Endothelial cell of umbilical vein (primary cell): ENCODE data around the gene NCKAP5. TPM values are rescaled to one million over a fixed set of nuclear protein-coding genes. Genes with fewer than 3 reads are reported as not detected.
"Not testable (repeated sequence)": the region's sequence is repeated elsewhere in the genome, so short reads cannot be mapped to it uniquely, and the experiment has no call there.

Source experiments
- BruUV-seq: library from RNA; stranded (reverse); fragments of 400-500 nt; replicated peaks from 2 replicates; lab custom pipeline; 2021; lab: Mats Ljungman, UMichigan
- CTCF ChIA-PET: fragments of 300-600, 350-600 bp; sonication (Branson Sonifier 250); formaldehyde crosslinking; loops from one replicate; lab custom pipeline; 2021; ENCODE audit warnings: antibody characterized with exemption, inconsistent platforms; lab: Charles Lee
- POLR2A ChIA-PET: fragments of 300-600, 350-600 bp; sonication (Branson Sonifier 250); formaldehyde crosslinking; loops from one replicate; lab custom pipeline; 2021; ENCODE audit warnings: antibody characterized with exemption, inconsistent platforms; lab: Charles Lee
- DNase-seq: peaks from one replicate; pipeline ENCODE4 v3.0.0-alpha.2; 2011; ENCODE audit warnings: low read depth, low spot score
- FAIRE-seq: peaks from 2 replicates; lab custom pipeline; 2011; peaks lifted over from hg19 to GRCh38; lab: Jason Lieb, UNC
- H2AFZ ChIP-seq: 2 replicates; pipeline ENCODE4 v1.6.0; 2012; ENCODE audit warnings: low read depth, low read length, control low read depth, inconsistent platforms
- H3K27ac ChIP-seq: 2 replicates; pipeline ENCODE4 v1.5.1; 2011; ENCODE audit warnings: low read depth, mild to moderate bottlenecking, control low read depth, low read length, moderate library complexity; ENCODE audit not compliant: insufficient read depth
- H3K27me3 ChIP-seq, 2 experiments: 2 replicates each; pipeline versions ENCODE4 v1.6.0 to v1.6.1; 2011; ENCODE audit warnings: low read length in 2 of 2, mixed read lengths in 1 of 2; ENCODE audit not compliant: control insufficient read depth in 2 of 2, insufficient read depth in 2 of 2
- H3K36me3 ChIP-seq, 2 experiments: 2 replicates in 1 of 2; 3 replicates in 1 of 2; pipeline ENCODE4 v1.5.1; 2011; ENCODE audit warnings: low read length in 2 of 2, mild to moderate bottlenecking in 1 of 2, moderate library complexity in 1 of 2; ENCODE audit not compliant: control insufficient read depth in 2 of 2, insufficient read depth in 2 of 2; ENCODE audit errors: extremely low read depth in 1 of 2
- H3K4me1 ChIP-seq: 3 replicates; pipeline ENCODE4 v1.5.1; 2011; ENCODE audit warnings: mild to moderate bottlenecking, low read length; ENCODE audit not compliant: control insufficient read depth, insufficient read depth; ENCODE audit errors: extremely low read depth
- H3K4me2 ChIP-seq: 2 replicates; pipeline ENCODE4 v1.6.1; 2011; ENCODE audit warnings: low read length, control low read depth, mixed read lengths; ENCODE audit not compliant: insufficient read depth
- H3K4me3 ChIP-seq, 3 experiments: fragments of 200-600 bp in 1 of 3; sonication (generic), shearing (Covaris generic) in 1 of 3; replicated peaks in 1 of 3; 2 replicates each; pipeline ENCODE4 v1.5.1; 2011 to 2016; ENCODE audit warnings: control low read depth in 3 of 3, low read length in 3 of 3, mild to moderate bottlenecking in 2 of 3, inconsistent platforms in 1 of 3, low read depth in 1 of 3, moderate library complexity in 1 of 3; ENCODE audit not compliant: insufficient read depth in 1 of 3
- H3K79me2 ChIP-seq: 2 replicates; pipeline ENCODE4 v1.6.0; 2012; ENCODE audit warnings: low read length, inconsistent platforms; ENCODE audit not compliant: control insufficient read depth, insufficient read depth
- H3K9ac ChIP-seq: replicated peaks from 2 replicates; pipeline ENCODE3; 2011; ENCODE audit warnings: low read length, control low read depth; ENCODE audit not compliant: insufficient read depth; ENCODE audit errors: extremely low read depth
- H3K9me1 ChIP-seq: replicated peaks from 3 replicates; pipeline ENCODE4 v1.6.0; 2011; ENCODE audit warnings: mild to moderate bottlenecking, low read length; ENCODE audit not compliant: control insufficient read depth, insufficient read depth; ENCODE audit errors: extremely low read depth
- H3K9me3 ChIP-seq: replicated peaks from 2 replicates; pipeline ENCODE4 v1.5.1; 2012; ENCODE audit warnings: low read length, inconsistent platforms; ENCODE audit not compliant: control insufficient read depth, insufficient read depth
- H4K20me1 ChIP-seq: replicated peaks from 2 replicates; pipeline ENCODE3; 2011; ENCODE audit warnings: mild to moderate bottlenecking, low read length; ENCODE audit not compliant: control insufficient read depth, insufficient read depth; ENCODE audit errors: extremely low read depth
- CTCF ChIP-seq, 2 donors: IDR thresholded peaks; 1 replicate in 1 of 2; 2 replicates in 1 of 2; pipeline ENCODE4 v1.5.1; 2011; ENCODE audit warnings: low read length in 2 of 2, mild to moderate bottlenecking in 2 of 2, moderate library complexity in 2 of 2, control low read depth in 1 of 2, inconsistent platforms in 1 of 2, low read depth in 1 of 2; ENCODE audit not compliant: insufficient read depth in 1 of 2; ENCODE audit errors: extremely low read depth in 1 of 2
- EZH2 ChIP-seq: IDR thresholded peaks from 2 replicates; pipeline ENCODE4 v1.6.1; 2012; ENCODE audit warnings: borderline replicate concordance, low read depth, mild to moderate bottlenecking, moderate library complexity, low read length, inconsistent platforms; ENCODE audit not compliant: severe bottlenecking
- FOS ChIP-seq: IDR thresholded peaks from 2 replicates; pipeline ENCODE4 v1.6.1; 2011; ENCODE audit warnings: mild to moderate bottlenecking, low read length, moderate library complexity, borderline replicate concordance; ENCODE audit not compliant: insufficient read depth
- GATA2 ChIP-seq: IDR thresholded peaks from 2 replicates; pipeline ENCODE4 v1.7.0; 2011; ENCODE audit warnings: low read depth, mild to moderate bottlenecking, moderate library complexity, mixed read lengths, low read length; ENCODE audit not compliant: insufficient read length, insufficient read depth
- JUN ChIP-seq: IDR thresholded peaks from 2 replicates; pipeline ENCODE4 v1.6.1; 2011; ENCODE audit warnings: borderline replicate concordance, low read depth; ENCODE audit not compliant: insufficient read length, insufficient read depth
- MAX ChIP-seq: IDR thresholded peaks from 2 replicates; pipeline ENCODE4 v1.6.1; 2011; ENCODE audit not compliant: insufficient read depth, insufficient read length
- MYC ChIP-seq: IDR thresholded peaks from one replicate; pipeline ENCODE4 v1.6.1; 2011; ENCODE audit warnings: mild to moderate bottlenecking, low read depth, low read length
- POLR2A ChIP-seq: IDR thresholded peaks from 2 replicates; pipeline ENCODE4 v1.6.1; 2012; ENCODE audit warnings: low read depth, mild to moderate bottlenecking, control low read depth, low read length
- POLR2AphosphoS5 ChIP-seq: IDR thresholded peaks from 2 replicates; pipeline ENCODE4 v1.6.1; 2012; ENCODE audit warnings: low read depth, mild to moderate bottlenecking, control low read depth, low read length, moderate library complexity; ENCODE audit not compliant: insufficient read depth
- dilution Hi-C: fragments of 300-500 bp; cut with MboI; formaldehyde crosslinking; loops from one replicate; pipeline ENCODE4 v1.15.0; 2019; ENCODE audit warnings: low sequenced_read_pairs; ENCODE audit not compliant: extremely low pct_ligation_motif_present
- intact Hi-C: fragments of 100-400 bp; cut with micrococcal nuclease; formaldehyde crosslinking; loops from one replicate; pipeline ENCODE4 v1.10.0; 2022
- polyA plus RNA-seq, 4 experiments: library from polyadenylated mRNA; depleted of rRNA in 3 of 4; stranded (reverse) in 3 of 4; unstranded in 1 of 4; fragments of >200 nt; gene quantifications; 2 replicates each; pipeline versions ENCODE4 v1.2.1 to v1.2.3, GENCODE V29; 2011 to 2012; ENCODE audit warnings: missing spikeins in 1 of 4
- total RNA-seq: library from RNA; stranded (reverse); gene quantifications from 2 replicates; pipeline ENCODE4 v1.2.3, GENCODE V29; 2021

NCKAP5 gene
- total and polyA plus RNA-seq, 2 donors (not counting 3 experiments of a cell fraction or from before 2014, with no cell fraction given) = 0.47 to 3.3 TPM

- H3K27me3 ChIP-seq, H3K4me3 ChIP-seq, H3K4me2 ChIP-seq, H3K79me2 ChIP-seq, BruUV-seq, H3K36me3 ChIP-seq, POLR2A ChIA-PET, H3K9ac ChIP-seq, FAIRE-seq, H3K9me1 ChIP-seq, H3K27ac ChIP-seq, H4K20me1 ChIP-seq, dilution Hi-C loops, H3K9me3 ChIP-seq, DNase-seq, H3K4me1 ChIP-seq, H2AFZ ChIP-seq: not testable (repeated sequence)
- peak; percentile 1 to 4 for TF ChIP-seq CTCF (IDR thresholded peaks at IDR 0.05; ENCODE audit: extremely low read depth in 1 of 2, insufficient read depth in 1 of 2, low read depth in 1 of 2, low read length in 2 of 2)
- CTCF ChIA-PET = interaction anchor here (0.6 to 4.2 kb wide), 22 partner anchors 8 to 348 kb away, joined by 3 to 84 read pairs (median 4); partner anchors contain the start of gene NCKAP5
- intact Hi-C loops = loop anchor here (1.0 kb wide), 2 partner anchors 261 to 325 kb away; no protein-coding TSS in a partner anchor
These were observed 48.6 kb downstream of the NCKAP5 start for GRCh38 chr2:133519677-133520076.

GRCh38 chr2:133518700-133519344 lies 49.4 kb downstream of the NCKAP5 start:
- Histone ChIP-seq H3K4me2 (no peak overlapping the region), H3K9me3 (no peaks in the 10 kb centered on the region), H3K4me1 (no peaks in the 10 kb centered on the region), H3K27me3 (no peaks in the 10 kb centered on the region), H3K36me3 (no peaks in the 10 kb centered on the region), H4K20me1 (no peaks in the 10 kb centered on the region), H3K4me3 (no peak overlapping the region), H3K27ac (no peak overlapping the region), H3K9ac (no peak overlapping the region), H2AFZ (no peak overlapping the region), H3K79me2 (no peaks in the 10 kb centered on the region), H3K9me1 (no peaks in the 10 kb centered on the region)
- DNase-seq (no peak), FAIRE-seq (no peak)
- ChIA-PET CTCF (interaction anchor here (0.6 to 4.2 kb wide), 19 partner anchors 9 to 347 kb away, joined by 3 to 84 read pairs (median 4); partner anchors contain the start of gene NCKAP5), POLR2A (no interaction called here)
- intact Hi-C loops = loop anchor here (1.0 kb wide), 2 partner anchors 261 to 325 kb away; no protein-coding TSS in a partner anchor
- BruUV-seq = no TSS peak
- dilution Hi-C loops = no loop called here
- no peak for TF ChIP-seq POLR2A
- no peak for TF ChIP-seq MAX
- TF ChIP-seq CTCF (IDR thresholded peaks at IDR 0.05; ENCODE audit: extremely low read depth in 1 of 2, insufficient read depth in 1 of 2, low read depth in 1 of 2, low read length in 2 of 2) = no peak
- no peak for TF ChIP-seq EZH2
- no peak for TF ChIP-seq GATA2
- no peak for TF ChIP-seq POLR2AphosphoS5
- TF ChIP-seq JUN = no peak
- TF ChIP-seq MYC = no peak
- no peak for TF ChIP-seq FOS
